Upper lobe of right lung (tissue), 1 donor: Measurements from ENCODE around the gene GPR21. TPM values are rescaled to one million over a fixed set of nuclear protein-coding genes. Genes with fewer than 3 reads are reported as not detected.

Experiments
- ATAC-seq: fragments of 200-7000 bp; cut with Tn5 transposase; one replicate; pipeline ENCODE4 v1.9.1; 2020; ENCODE audit warnings: mild to moderate bottlenecking, moderate library complexity
- DNase-seq: peaks from one replicate; pipeline ENCODE4 v3.0.0-alpha.2; 2020
- H3K27ac ChIP-seq: fragments of 200-600 bp; one replicate; pipeline ENCODE4 v1.8.0; 2022
- H3K27me3 ChIP-seq: fragments of 200-600 bp; one replicate; pipeline ENCODE4 v1.8.0; 2022; ENCODE audit warnings: mild to moderate bottlenecking
- H3K36me3 ChIP-seq: fragments of 200-600 bp; one replicate; pipeline ENCODE4 v1.8.0; 2022
- H3K4me1 ChIP-seq: fragments of 200-600 bp; one replicate; pipeline ENCODE4 v1.8.0; 2022
- H3K4me3 ChIP-seq: fragments of 200-600 bp; one replicate; pipeline ENCODE4 v1.8.0; 2022; ENCODE audit warnings: mild to moderate bottlenecking
- H3K9me3 ChIP-seq: fragments of 200-600 bp; one replicate; pipeline ENCODE4 v1.8.0; 2022
- intact Hi-C: fragments of 100-400 bp; cut with DNase I; formaldehyde crosslinking; loops from one replicate; pipeline ENCODE4 v1.11.0; 2022
- total RNA-seq: library from RNA; stranded (reverse); fragmentation: NEBNext Ultra II Directional; extraction: Animal tissue kit (Norgen Biotek cat#: 25700); gene quantifications from one replicate; pipeline ENCODE4 v1.2.1, GENCODE V29; 2021
- TF ChIP-seq, protein P1 (sequence below): fragments of 200-600 bp; IDR thresholded peaks from one replicate; pipeline ENCODE4 v1.8.0; 2022; ENCODE audit warnings: antibody characterized with exemption
- donor health status: DM: no; HTN: yes; CAD: no; lungs with severe emphysema.

Gene GPR21
- total RNA-seq, 1 donor from 2014 or later = 3.3 TPM

DNA sequence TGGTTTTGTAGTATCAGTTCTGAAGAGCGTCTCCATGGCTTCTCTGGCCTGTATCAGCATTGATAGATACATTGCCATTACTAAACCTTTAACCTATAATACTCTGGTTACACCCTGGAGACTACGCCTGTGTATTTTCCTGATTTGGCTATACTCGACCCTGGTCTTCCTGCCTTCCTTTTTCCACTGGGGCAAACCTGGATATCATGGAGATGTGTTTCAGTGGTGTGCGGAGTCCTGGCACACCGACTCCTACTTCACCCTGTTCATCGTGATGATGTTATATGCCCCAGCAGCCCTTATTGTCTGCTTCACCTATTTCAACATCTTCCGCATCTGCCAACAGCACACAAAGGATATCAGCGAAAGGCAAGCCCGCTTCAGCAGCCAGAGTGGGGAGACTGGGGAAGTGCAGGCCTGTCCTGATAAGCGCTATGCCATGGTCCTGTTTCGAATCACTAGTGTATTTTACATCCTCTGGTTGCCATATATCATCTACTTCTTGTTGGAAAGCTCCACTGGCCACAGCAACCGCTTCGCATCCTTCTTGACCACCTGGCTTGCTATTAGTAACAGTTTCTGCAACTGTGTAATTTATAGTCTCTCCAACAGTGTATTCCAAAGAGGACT is 1.5 kb downstream of the GPR21 start:
- peaks cover 10% of the 10 kb centered on the region for H3K4me1 ChIP-seq
- peaks cover 5% of the 10 kb centered on the region for H3K36me3 ChIP-seq
- H3K4me3 ChIP-seq = peak overlapping the region; percentile 14
- H3K27ac ChIP-seq = no peak overlapping the region
- intact Hi-C loops = no loop called here
- no peaks in the 10 kb centered on the region for H3K27me3 ChIP-seq
- DNase-seq (no peak), ATAC-seq (no peak)
- TF ChIP-seq, protein P1, sequence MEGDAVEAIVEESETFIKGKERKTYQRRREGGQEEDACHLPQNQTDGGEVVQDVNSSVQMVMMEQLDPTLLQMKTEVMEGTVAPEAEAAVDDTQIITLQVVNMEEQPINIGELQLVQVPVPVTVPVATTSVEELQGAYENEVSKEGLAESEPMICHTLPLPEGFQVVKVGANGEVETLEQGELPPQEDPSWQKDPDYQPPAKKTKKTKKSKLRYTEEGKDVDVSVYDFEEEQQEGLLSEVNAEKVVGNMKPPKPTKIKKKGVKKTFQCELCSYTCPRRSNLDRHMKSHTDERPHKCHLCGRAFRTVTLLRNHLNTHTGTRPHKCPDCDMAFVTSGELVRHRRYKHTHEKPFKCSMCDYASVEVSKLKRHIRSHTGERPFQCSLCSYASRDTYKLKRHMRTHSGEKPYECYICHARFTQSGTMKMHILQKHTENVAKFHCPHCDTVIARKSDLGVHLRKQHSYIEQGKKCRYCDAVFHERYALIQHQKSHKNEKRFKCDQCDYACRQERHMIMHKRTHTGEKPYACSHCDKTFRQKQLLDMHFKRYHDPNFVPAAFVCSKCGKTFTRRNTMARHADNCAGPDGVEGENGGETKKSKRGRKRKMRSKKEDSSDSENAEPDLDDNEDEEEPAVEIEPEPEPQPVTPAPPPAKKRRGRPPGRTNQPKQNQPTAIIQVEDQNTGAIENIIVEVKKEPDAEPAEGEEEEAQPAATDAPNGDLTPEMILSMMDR = no peak
- H3K9me3 ChIP-seq = no peaks in the 10 kb centered on the region

DNA sequence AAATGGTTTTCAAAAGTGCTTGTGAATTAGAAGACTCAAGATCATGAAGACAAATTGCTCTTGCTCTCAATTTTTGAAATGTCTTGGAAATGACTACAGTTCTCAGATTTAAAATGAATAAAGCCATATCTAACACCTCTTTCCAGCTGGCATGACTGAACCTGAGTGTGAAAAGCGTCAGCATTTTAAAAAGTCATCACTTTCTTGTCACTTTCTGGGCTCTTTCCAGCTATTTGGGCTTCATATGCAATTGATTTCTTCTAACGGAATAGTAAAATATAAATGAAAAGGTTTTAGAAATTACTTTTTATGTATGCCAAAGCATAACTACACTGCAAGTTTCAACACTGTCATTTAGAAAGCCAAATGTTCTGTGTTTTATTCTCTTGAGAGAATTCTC is 2.3 kb downstream of the GPR21 start:
- Histone ChIP-seq H3K9me3 (no peaks in the 10 kb centered on the region), H3K27ac (no peak overlapping the region), H3K4me3 (no peak overlapping the region), H3K36me3 (no peaks in the 10 kb centered on the region), H3K27me3 (no peaks in the 10 kb centered on the region), H3K4me1 (peaks cover 10% of the 10 kb centered on the region)
- no peak for DNase-seq
- TF ChIP-seq, protein P1 = no peak
- intact Hi-C loops = no loop called here
- ATAC-seq = no peak

DNA sequence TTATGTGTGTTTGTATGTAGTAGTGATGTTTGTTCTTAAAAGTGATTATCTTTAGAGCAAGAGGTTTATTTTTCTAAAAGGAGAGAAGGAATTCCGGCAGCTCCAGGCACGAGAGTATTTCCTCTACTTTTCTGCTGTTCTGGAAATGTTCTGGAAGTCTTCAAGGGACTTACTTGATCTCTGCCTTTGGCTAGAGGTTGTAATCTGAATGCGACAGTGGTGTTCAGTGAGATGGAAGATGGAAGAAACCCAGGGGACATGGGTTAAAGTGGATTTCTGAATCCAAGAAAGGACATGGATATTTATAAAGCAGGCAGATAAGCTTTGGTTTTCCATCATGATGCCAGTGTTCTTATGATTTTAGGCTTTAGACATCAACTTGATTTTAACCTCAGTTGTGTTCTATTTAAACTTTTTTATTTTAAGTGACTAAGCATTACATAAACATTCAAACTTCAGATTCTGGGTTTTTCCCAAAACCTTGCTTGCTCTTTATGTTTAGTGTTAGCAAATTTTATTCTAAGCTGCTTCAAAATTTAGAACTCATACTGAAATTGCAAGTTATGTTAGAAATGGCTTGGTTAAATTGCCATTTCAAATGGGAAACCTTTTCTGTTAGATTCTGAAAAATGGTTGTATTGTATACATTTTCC is 3.6 kb downstream of the GPR21 start:
- peak overlapping the region; percentile 13 for H3K27ac ChIP-seq
- H3K4me3 ChIP-seq = no peak overlapping the region
- H3K27me3 ChIP-seq = no peaks in the 10 kb centered on the region
- H3K36me3 ChIP-seq = no peaks in the 10 kb centered on the region
- no peaks in the 10 kb centered on the region for H3K9me3 ChIP-seq
- DNase-seq (no peak), ATAC-seq (no peak)
- peaks cover 10% of the 10 kb centered on the region for H3K4me1 ChIP-seq
- TF ChIP-seq, protein P1 = no peak
- intact Hi-C loops = no loop called here

DNA sequence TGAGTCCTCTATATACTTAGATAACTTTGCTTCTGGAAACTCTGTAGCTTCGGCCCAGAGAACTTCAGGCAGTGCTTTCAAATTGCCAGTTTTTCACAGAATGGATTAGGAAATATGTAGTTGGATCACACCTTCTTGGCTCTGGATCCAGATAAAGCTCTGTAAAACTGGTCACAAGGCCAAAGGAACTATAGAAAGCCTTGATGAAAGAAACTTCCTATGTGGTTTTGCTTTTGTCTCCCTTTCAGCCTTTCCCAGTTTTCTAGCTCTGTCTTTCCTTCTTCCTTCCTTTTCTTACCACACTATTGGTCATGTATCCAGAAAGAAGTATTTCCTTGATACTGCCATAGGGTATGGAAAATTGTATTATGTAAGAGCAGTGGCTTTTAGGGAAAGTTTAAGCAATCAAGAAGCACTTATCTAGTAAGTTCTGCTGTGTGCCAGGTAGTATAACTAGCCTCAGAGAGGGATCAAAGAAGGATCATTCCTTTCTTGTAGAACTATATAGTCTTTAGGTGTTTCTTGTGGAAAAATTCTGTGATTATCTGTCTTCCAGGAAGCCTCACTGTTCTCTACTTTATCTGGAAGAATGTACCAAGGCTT is 6.3 kb downstream of the GPR21 start:
- H3K4me3 ChIP-seq = no peak overlapping the region
- H3K27ac ChIP-seq = peak overlapping the region; percentile 24
- DNase-seq = no peak
- no peaks in the 10 kb centered on the region for H3K27me3 ChIP-seq
- H3K9me3 ChIP-seq = no peaks in the 10 kb centered on the region
- intact Hi-C loops = no loop called here
- no peaks in the 10 kb centered on the region for H3K36me3 ChIP-seq
- H3K4me1 ChIP-seq = peaks cover 10% of the 10 kb centered on the region
- ATAC-seq = peak; percentile 50
- TF ChIP-seq, protein P1 = no peak

DNA sequence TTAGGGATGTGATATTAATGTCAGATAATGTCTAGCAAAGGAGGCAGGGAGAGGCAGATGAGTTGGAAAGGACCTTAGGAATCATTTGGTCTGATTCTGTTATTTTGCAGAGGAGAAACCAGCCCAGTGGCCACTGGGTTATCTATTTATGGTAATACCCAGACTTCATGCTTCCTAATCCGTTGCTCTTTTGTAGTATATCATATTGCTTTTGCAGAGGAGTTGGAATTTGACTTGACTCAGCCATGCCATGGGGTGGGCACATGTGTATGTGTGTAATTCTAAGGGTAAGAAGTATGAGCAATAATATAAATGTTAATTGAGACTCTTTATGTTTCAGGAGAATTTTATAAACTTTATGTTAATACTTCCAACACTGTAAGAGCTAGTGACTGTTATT is 7.3 kb downstream of the GPR21 start:
- Histone ChIP-seq H3K27me3 (no peaks in the 10 kb centered on the region), H3K9me3 (no peaks in the 10 kb centered on the region), H3K27ac (no peak overlapping the region), H3K4me3 (no peak overlapping the region), H3K4me1 (peaks cover 10% of the 10 kb centered on the region), H3K36me3 (no peaks in the 10 kb centered on the region)
- intact Hi-C loops = no loop called here
- TF ChIP-seq, protein P1 = no peak
- ATAC-seq (no peak), DNase-seq (no peak)
